Measurements from ENCODE around the gene SLC26A1.
"Not testable (repeated sequence)": the region's sequence is repeated elsewhere in the genome, so short reads cannot be mapped to it uniquely, and the experiment has no call there.

SLC26A1 gene

DNA sequence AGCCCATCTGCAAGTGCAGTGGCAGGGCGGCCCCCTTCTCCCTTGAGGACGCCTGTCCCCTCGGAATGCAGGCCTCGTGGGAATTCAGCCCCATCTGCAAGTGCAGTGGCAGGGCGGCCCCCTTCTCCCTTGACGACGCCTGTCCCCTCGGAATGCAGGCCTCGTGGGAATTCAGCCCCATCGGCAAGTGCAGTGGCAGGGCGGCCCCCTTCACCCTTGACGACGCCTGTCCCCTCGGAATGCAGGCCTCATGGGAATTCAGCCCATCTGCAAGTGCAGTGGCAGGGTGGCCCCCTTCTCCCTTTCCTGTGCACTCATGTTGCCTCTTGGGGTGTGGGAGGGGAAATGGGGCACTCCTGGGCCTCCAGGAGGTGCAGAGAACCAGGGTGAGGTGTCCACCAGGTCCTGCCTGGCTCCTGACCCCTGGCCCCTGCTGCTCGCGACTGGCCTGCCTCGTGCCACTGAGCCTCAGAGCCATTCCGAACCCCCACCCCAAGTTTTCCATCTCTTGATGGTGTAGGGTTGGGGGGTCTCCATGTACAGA is 6.8 kb upstream of the SLC26A1 start:
- H3K27me3 ChIP-seq (replicated peaks; ENCODE audit: control insufficient read depth, insufficient read depth, low read length), result peaks cover 15% of the 10 kb centered on the region

DNA sequence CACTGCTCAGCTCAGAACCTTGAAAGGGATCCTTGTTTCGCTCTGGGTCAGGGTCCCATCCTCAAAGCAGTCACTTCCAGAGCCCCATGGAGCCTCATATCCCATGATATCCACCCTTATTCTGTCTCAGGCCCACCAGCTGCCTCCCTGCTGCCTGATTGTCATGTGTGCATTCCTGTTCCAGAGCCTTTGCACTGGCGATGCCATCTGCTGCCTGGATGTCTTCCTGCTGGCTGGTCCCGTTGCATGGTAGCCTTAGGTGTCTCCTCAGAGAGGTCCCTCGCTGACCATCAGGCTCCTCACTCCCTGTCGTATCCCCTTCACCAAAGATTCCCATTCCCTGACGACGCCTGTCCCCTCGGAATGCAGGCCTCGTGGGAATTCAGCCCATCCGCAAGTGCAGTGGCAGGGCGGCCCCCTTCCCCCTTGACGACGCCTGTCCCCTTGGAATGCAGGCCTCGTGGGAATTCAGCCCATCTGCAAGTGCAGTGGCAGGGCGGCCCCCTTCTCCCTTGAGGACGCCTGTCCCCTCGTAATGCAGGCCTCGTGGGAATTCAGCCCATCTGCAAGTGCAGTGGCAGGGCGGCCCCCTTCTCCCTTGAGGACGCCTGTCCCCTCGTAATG is 6.1 kb upstream of the SLC26A1 start:
- not testable (repeated sequence) for H3K36me3 ChIP-seq (ENCODE audit: control insufficient read depth, insufficient read depth, low read length, severe bottlenecking); H3K4me3 ChIP-seq (ENCODE audit: low read length); H3K4me1 ChIP-seq (ENCODE audit: control insufficient read depth, insufficient read depth, low read length); H3K9ac ChIP-seq (ENCODE audit: low read length); H3K9me3 ChIP-seq (ENCODE audit: control insufficient read depth, low read length)
- H3K27me3 ChIP-seq (replicated peaks; ENCODE audit: control insufficient read depth, insufficient read depth, low read length), result peaks cover 15% of the 10 kb centered on the region
- DNase-seq (ENCODE audit: low read depth), result peak; percentile 15

More for the DNA sequence above, 6.8 kb upstream of the SLC26A1 start:
- Histone ChIP-seq H3K36me3 (ENCODE audit: control insufficient read depth, insufficient read depth, low read length, severe bottlenecking) (no peaks in the 10 kb centered on the region), H3K9me3 (ENCODE audit: control insufficient read depth, low read length) (no peaks in the 10 kb centered on the region), H3K9ac (ENCODE audit: low read length) (no peak overlapping the region), H3K4me1 (ENCODE audit: control insufficient read depth, insufficient read depth, low read length) (peaks cover 8% of the 10 kb centered on the region), H3K4me3 (ENCODE audit: low read length) (no peak overlapping the region)
- no peak for DNase-seq (ENCODE audit: low read depth)

DNA sequence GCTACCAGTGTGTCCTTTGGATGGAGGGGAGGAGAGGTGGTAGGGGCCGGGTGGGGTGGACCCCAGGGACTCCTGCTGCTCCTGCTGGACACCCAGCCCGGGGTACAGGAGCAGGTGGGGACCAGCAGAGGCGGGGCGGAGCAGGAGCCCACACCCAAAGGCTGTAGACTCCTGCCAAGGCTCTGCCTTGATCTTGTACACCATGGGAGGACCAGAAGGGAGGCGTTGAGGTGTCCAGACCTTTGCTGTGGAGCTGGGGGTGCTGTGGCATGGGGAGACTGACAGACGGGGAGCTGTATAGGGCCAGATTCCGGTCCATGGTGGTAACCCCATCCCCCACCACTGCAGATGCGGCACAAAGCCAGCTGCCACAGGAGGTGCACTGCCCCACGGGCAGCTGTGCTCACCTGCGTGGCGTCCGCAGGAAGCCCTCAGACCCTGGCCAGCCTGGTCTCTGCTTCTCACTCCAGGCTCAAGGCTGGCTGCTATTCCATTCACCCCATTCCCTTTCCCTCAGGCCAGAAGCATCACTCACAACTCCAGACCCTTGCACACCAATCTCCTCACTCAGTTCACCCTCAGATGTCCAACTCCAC is 5.0 kb upstream of the SLC26A1 start:
- no peak overlapping the region for H3K9ac ChIP-seq (ENCODE audit: low read length)
- H3K4me1 ChIP-seq (ENCODE audit: control insufficient read depth, insufficient read depth, low read length), result peaks cover 8% of the 10 kb centered on the region
- no peak for DNase-seq (ENCODE audit: low read depth)
- peaks cover 15% of the 10 kb centered on the region for H3K27me3 ChIP-seq (replicated peaks; ENCODE audit: control insufficient read depth, insufficient read depth, low read length)
- H3K9me3 ChIP-seq (ENCODE audit: control insufficient read depth, low read length), result no peaks in the 10 kb centered on the region
- H3K36me3 ChIP-seq (ENCODE audit: control insufficient read depth, insufficient read depth, low read length, severe bottlenecking), result no peaks in the 10 kb centered on the region
- no peak overlapping the region for H3K4me3 ChIP-seq (ENCODE audit: low read length)

DNA sequence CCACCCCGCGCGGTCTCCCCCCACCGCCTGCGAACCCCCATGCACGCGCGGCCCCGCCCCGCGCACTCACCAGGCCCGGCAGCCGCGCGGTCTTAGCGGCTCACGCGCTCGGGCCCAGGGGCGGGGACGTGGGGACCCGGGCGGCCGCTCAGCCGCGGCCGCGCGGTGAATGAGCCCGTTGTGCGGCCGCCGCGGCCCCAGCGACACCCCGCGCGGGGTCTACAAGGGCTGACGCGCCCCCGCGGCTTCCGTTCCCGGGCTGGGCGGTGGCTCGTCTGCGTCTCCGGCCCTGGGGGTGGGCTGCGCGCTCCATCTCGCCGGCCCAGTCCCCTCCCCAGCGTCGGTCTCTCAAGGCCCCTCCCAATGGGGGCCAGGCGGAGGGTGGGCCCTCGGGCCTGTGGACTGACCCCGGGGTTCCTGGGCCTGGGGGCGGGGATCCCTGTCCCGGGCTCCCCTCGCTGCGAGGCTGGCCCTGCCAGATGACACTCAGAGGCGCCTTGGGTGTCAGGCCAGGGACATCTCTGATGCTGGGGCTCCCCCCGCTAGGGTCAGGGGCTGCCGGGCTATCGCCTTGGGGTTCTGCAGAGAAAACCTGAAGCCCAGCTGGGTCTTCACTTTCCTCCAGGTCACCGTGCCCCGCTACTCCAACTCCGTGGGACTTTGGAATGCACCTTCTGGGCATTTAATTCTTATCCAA is 4.3 kb upstream of the SLC26A1 start:
- Histone ChIP-seq H3K4me1 (ENCODE audit: control insufficient read depth, insufficient read depth, low read length) (peaks cover 8% of the 10 kb centered on the region), H3K36me3 (ENCODE audit: control insufficient read depth, insufficient read depth, low read length, severe bottlenecking) (no peaks in the 10 kb centered on the region), H3K9me3 (ENCODE audit: control insufficient read depth, low read length) (no peaks in the 10 kb centered on the region), H3K9ac (ENCODE audit: low read length) (peak overlapping the region; percentile 54), H3K4me3 (ENCODE audit: low read length) (peak overlapping the region; percentile 44), H3K27me3 (replicated peaks; ENCODE audit: control insufficient read depth, insufficient read depth, low read length) (peaks cover 15% of the 10 kb centered on the region)
- peak; percentile 71 for DNase-seq (ENCODE audit: low read depth)

DNA sequence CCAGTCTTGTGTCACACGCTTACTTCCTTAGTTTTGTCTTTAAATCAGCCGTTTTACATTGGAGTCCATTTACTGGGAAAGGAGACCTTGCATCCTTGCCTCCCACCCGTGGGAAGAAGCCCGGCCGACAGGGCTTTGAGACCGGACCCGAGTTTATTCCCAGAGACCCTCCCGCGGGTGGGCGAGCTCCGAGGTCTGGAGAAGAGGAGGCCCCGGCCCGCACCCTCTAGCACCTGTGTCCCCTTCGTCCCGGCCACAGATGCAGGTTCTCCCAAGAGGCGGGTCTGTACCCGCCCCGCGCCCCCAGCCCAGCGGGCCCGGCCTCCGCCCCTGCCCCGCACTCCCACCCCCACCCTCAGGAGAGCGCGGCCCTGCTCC is 3.8 kb upstream of the SLC26A1 start:
- no peaks in the 10 kb centered on the region for H3K36me3 ChIP-seq (ENCODE audit: control insufficient read depth, insufficient read depth, low read length, severe bottlenecking)
- H3K27me3 ChIP-seq (replicated peaks; ENCODE audit: control insufficient read depth, insufficient read depth, low read length), result peaks cover 15% of the 10 kb centered on the region
- no peak for DNase-seq (ENCODE audit: low read depth)
- H3K9ac ChIP-seq (ENCODE audit: low read length), result no peak overlapping the region
- H3K4me1 ChIP-seq (ENCODE audit: control insufficient read depth, insufficient read depth, low read length), result peaks cover 8% of the 10 kb centered on the region
- H3K4me3 ChIP-seq (ENCODE audit: low read length), result no peak overlapping the region
- H3K9me3 ChIP-seq (ENCODE audit: control insufficient read depth, low read length), result no peaks in the 10 kb centered on the region

DNA sequence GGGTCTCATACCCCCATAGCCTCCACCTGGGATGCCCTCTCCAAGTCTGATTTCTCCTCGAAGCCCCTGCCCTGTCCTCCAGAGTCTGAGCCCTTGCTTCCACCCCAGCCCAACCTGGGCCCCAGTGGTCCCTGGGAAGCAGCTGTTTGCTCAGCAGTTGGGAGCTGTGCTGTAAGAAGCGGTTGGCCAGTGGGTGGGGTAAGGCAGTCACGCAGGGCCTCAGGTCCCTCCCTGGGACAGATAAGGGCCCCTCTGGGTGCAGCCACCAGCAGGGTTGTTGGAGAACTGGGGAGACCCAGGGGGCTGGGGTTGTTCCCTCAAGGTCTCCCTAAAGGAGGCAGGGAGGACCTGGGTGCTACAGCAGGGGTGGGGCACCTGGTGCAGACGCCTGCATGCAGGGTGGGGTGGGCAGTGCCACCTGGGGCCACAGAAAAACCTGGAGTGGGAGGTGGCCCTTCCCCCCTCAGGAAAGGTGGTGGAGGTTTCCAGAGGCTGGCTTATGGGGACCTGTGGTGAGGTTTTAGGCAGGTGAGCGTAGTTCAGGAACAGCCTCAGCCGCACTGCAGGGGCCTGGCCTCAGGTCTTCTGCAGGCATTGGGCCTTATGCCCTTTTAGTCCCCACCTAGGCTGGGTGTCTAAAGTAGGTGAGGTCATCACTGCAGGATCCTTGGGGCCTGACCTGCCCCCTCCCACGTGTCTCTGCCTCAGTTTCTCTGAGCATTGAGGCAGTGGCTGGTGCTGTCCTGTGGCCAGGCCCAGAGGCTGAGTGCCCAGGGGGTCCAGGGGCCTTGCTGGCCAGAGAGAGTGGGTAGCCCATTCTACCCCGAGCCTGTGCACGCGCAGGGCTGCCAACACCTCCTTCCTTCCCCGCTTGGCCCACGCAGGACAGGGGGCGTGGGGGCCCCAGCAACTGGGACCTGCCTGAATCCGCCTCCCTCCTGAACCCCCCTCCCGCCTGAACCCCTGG is 3.1 kb upstream of the SLC26A1 start:
- Histone ChIP-seq H3K36me3 (ENCODE audit: control insufficient read depth, insufficient read depth, low read length, severe bottlenecking) (no peaks in the 10 kb centered on the region), H3K4me3 (ENCODE audit: low read length) (no peak overlapping the region), H3K9ac (ENCODE audit: low read length) (no peak overlapping the region), H3K4me1 (ENCODE audit: control insufficient read depth, insufficient read depth, low read length) (peaks cover 8% of the 10 kb centered on the region), H3K9me3 (ENCODE audit: control insufficient read depth, low read length) (no peaks in the 10 kb centered on the region), H3K27me3 (replicated peaks; ENCODE audit: control insufficient read depth, insufficient read depth, low read length) (peaks cover 13% of the 10 kb centered on the region)
- DNase-seq (ENCODE audit: low read depth), result no peak

DNA sequence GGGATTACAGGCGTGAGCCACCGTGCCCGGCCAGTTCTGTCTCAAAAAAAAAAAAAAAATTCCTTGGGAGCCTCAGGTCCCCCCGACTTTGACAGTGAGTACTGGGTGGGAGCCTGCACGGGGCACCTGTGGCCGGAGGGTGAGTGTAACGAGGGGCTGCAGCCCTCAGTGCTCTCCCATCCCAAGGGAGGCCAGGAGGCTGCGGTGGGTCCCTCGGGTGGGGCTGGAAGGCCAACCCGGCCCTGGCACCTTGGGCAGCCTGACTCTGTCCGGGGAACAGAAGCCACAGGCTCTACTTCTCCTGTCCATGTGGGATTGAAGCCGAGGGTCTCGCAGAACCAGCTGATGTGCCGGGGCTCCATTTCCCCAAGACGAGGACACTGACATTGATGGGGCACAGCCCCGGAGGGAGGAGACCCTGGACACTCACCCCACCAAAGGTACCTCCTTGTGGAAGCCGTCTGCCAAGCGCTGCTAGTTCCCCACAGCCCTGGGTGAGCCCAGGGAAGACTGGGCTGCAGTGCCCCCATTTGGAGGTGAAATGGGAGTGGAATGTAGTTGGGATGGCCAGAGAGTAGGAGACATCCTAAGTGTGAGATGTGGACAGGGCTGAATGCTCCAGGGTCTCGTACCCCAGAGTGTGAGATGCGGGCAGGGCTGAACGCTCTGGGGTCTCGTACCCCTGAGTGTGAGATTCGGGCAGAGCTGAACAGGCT is 2.3 kb upstream of the SLC26A1 start:
- H3K4me1 ChIP-seq (ENCODE audit: control insufficient read depth, insufficient read depth, low read length), result peaks cover 8% of the 10 kb centered on the region
- H3K9me3 ChIP-seq (ENCODE audit: control insufficient read depth, low read length), result no peaks in the 10 kb centered on the region
- no peak overlapping the region for H3K4me3 ChIP-seq (ENCODE audit: low read length)
- peaks cover 6% of the 10 kb centered on the region for H3K36me3 ChIP-seq (ENCODE audit: control insufficient read depth, insufficient read depth, low read length, severe bottlenecking)
- DNase-seq (ENCODE audit: low read depth), result no peak
- H3K9ac ChIP-seq (ENCODE audit: low read length), result no peak overlapping the region
- peaks cover 9% of the 10 kb centered on the region for H3K27me3 ChIP-seq (replicated peaks; ENCODE audit: control insufficient read depth, insufficient read depth, low read length)

DNA sequence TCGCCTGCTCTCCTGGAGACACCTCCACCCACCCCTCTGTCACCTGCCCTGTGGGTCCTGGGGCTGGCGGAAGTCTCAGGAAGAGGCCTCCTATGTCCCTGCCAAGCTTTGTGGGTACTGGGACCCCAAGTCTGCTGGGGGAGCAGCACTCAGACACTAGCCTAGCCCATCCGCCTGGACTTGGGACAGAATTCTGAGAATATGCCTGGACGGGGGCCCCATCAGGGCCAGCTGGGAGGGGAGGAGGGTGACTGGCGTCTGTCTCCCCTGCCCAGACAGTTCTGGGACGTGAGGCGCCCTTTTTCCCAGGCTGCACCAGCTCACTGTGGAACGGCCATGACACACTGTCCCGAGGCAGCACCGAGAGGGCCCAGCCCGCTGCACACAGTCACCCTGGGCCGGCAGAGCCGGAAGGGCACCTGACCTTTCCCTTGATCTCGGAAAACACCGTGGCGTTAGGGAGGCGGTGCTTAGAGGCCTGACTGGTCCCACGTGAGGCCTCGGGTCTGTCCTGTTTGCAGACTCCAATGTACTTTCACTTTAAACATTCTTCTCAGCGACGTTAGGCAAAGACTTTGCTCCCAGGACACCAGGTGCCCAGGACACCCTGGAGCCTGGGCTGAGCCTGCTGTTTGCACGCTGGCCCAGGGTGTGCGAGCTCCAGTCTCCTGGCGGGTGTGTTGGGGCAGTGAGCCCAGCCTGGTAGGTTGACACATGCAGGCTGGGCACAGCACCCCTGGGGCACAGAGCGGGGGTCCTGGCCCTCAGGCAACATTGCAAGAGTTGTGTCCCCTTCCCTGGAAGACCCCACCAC is 700 bp downstream of the SLC26A1 start:
- Histone ChIP-seq H3K36me3 (ENCODE audit: control insufficient read depth, insufficient read depth, low read length, severe bottlenecking) (peaks cover 17% of the 10 kb centered on the region), H3K4me1 (ENCODE audit: control insufficient read depth, insufficient read depth, low read length) (peaks cover 11% of the 10 kb centered on the region), H3K4me3 (ENCODE audit: low read length) (no peak overlapping the region), H3K27me3 (replicated peaks; ENCODE audit: control insufficient read depth, insufficient read depth, low read length) (peaks cover 3% of the 10 kb centered on the region), H3K9ac (ENCODE audit: low read length) (no peak overlapping the region), H3K9me3 (ENCODE audit: control insufficient read depth, low read length) (no peaks in the 10 kb centered on the region)
- DNase-seq (ENCODE audit: low read depth), result no peak

DNA sequence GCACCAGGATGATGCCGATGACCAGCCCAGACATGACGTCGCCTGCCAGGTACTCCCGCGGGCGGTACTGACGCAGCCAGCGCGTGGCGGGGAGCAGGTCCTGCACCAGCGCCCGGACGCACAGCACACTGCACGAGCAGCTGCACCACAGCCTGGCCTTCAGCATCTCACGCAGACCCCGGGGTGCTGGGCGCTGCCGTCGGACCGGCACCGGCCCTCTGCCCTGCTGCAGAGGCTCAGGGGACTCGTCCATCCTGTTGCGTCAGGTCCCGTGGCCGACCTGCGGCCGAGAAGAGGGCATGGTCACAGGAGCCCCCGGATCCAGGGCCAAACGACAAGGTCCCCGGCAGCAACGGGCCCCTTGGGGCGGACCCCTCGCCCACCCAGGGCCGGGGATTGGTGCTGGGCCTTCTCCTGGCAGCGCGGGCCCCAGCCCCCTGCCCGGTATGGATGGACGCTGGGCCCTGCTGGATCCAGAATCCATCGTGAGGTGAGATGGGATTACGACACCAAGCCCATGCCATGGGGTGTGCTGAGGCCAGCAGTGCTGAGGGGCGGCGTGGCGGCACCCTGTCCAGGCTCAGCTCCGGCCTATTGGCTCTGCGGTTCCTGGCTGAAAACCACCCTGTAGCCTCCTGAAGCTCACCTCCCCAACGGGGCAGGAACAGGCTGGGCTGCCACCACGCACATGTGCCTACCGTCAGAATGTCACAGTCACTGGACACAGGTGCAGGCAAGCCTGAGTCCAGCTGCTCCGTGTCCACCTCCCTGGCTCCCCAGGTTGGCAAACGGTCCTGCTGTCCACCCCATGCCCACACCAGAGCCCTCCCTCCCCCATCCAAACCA is 1.5 kb downstream of the SLC26A1 start:
- H3K9me3 ChIP-seq (ENCODE audit: control insufficient read depth, low read length), result no peaks in the 10 kb centered on the region
- peaks cover 17% of the 10 kb centered on the region for H3K36me3 ChIP-seq (ENCODE audit: control insufficient read depth, insufficient read depth, low read length, severe bottlenecking)
- H3K4me1 ChIP-seq (ENCODE audit: control insufficient read depth, insufficient read depth, low read length), result peaks cover 12% of the 10 kb centered on the region
- H3K9ac ChIP-seq (ENCODE audit: low read length), result no peak overlapping the region
- H3K4me3 ChIP-seq (ENCODE audit: low read length), result no peak overlapping the region
- no peak for DNase-seq (ENCODE audit: low read depth)
- peaks cover 2% of the 10 kb centered on the region for H3K27me3 ChIP-seq (replicated peaks; ENCODE audit: control insufficient read depth, insufficient read depth, low read length)
